ENCODE data around the gene ADAMTS7.
"Not testable (repeated sequence)": the region's sequence is repeated elsewhere in the genome, so short reads cannot be mapped to it uniquely, and the experiment has no call there.

The ADAMTS7 gene

GRCh38 chr15:78758486-78759200 is 52.6 kb downstream of the ADAMTS7 start:
- not testable (repeated sequence) for H3K9ac ChIP-seq (ENCODE audit: low read length in 2 of 2); H3K9me3 ChIP-seq (ENCODE audit: control insufficient read depth in 2 of 2, low read length in 2 of 2); H3K27ac ChIP-seq (ENCODE audit: low read length); H3K4me3 ChIP-seq (ENCODE audit: low read length in 2 of 2); H3K27me3 ChIP-seq (ENCODE audit: control insufficient read depth in 1 of 2, insufficient read depth in 2 of 2, low read length in 2 of 2); H3K36me3 ChIP-seq (ENCODE audit: control insufficient read depth in 2 of 2, insufficient read depth in 2 of 2, low read length in 2 of 2)
- peaks cover 28% of the 10 kb centered on the region for H3K4me1 ChIP-seq (ENCODE audit: control insufficient read depth, insufficient read depth, low read length)

- H3K9ac ChIP-seq (ENCODE audit: low read length in 2 of 2); H3K4me3 ChIP-seq (ENCODE audit: low read length in 2 of 2); H3K9me3 ChIP-seq (ENCODE audit: control insufficient read depth in 2 of 2, low read length in 2 of 2); H3K27ac ChIP-seq (ENCODE audit: low read length); H3K27me3 ChIP-seq (ENCODE audit: control insufficient read depth in 1 of 2, insufficient read depth in 2 of 2, low read length in 2 of 2); H3K36me3 ChIP-seq (ENCODE audit: control insufficient read depth in 2 of 2, insufficient read depth in 2 of 2, low read length in 2 of 2): not testable (repeated sequence)
- peaks cover 28% of the 10 kb centered on the region for H3K4me1 ChIP-seq (ENCODE audit: control insufficient read depth, insufficient read depth, low read length)
Measured at GRCh38 chr15:78758084-78758483, 53.2 kb downstream of the ADAMTS7 start.

GRCh38 chr15:78757636-78757905 is 53.7 kb downstream of the ADAMTS7 start:
- Histone ChIP-seq H3K36me3 (ENCODE audit: control insufficient read depth in 2 of 2, insufficient read depth in 2 of 2, low read length in 2 of 2) (no peaks in the 10 kb centered on the region), H3K27ac (ENCODE audit: low read length) (no peak overlapping the region), H3K9ac (ENCODE audit: low read length in 2 of 2) (no peak overlapping the region), H3K9me3 (ENCODE audit: control insufficient read depth in 2 of 2, low read length in 2 of 2) (no peaks in the 10 kb centered on the region), H3K4me3 (ENCODE audit: low read length in 2 of 2) (no peak overlapping the region), H3K4me1 (ENCODE audit: control insufficient read depth, insufficient read depth, low read length) (peaks cover 28% of the 10 kb centered on the region), H3K27me3 (ENCODE audit: control insufficient read depth in 1 of 2, insufficient read depth in 2 of 2, low read length in 2 of 2) (no peaks in the 10 kb centered on the region)

- not testable (repeated sequence) for H3K4me3 ChIP-seq (ENCODE audit: low read length in 2 of 2); H3K9ac ChIP-seq (ENCODE audit: low read length in 2 of 2); H3K27me3 ChIP-seq (ENCODE audit: control insufficient read depth in 1 of 2, insufficient read depth in 2 of 2, low read length in 2 of 2); H3K36me3 ChIP-seq (ENCODE audit: control insufficient read depth in 2 of 2, insufficient read depth in 2 of 2, low read length in 2 of 2); H3K9me3 ChIP-seq (ENCODE audit: control insufficient read depth in 2 of 2, low read length in 2 of 2)
- Histone ChIP-seq H3K4me1 (ENCODE audit: control insufficient read depth, insufficient read depth, low read length) (peaks cover 28% of the 10 kb centered on the region), H3K27ac (ENCODE audit: low read length) (peak overlapping the region; percentile 11)
Measured at GRCh38 chr15:78756781-78757635, 54.3 kb downstream of the ADAMTS7 start.

GRCh38 chr15:78755900-78756591 is 55.2 kb downstream of the ADAMTS7 start:
- H3K9ac ChIP-seq (ENCODE audit: low read length in 2 of 2); H3K27me3 ChIP-seq (ENCODE audit: control insufficient read depth in 1 of 2, insufficient read depth in 2 of 2, low read length in 2 of 2); H3K36me3 ChIP-seq (ENCODE audit: control insufficient read depth in 2 of 2, insufficient read depth in 2 of 2, low read length in 2 of 2); H3K9me3 ChIP-seq (ENCODE audit: control insufficient read depth in 2 of 2, low read length in 2 of 2); H3K27ac ChIP-seq (ENCODE audit: low read length); H3K4me3 ChIP-seq (ENCODE audit: low read length in 2 of 2): not testable (repeated sequence)
- H3K4me1 ChIP-seq (ENCODE audit: control insufficient read depth, insufficient read depth, low read length): peaks cover 23% of the 10 kb centered on the region

- H3K36me3 ChIP-seq (ENCODE audit: control insufficient read depth in 2 of 2, insufficient read depth in 2 of 2, low read length in 2 of 2); H3K27me3 ChIP-seq (ENCODE audit: control insufficient read depth in 1 of 2, insufficient read depth in 2 of 2, low read length in 2 of 2); H3K9me3 ChIP-seq (ENCODE audit: control insufficient read depth in 2 of 2, low read length in 2 of 2); H3K4me3 ChIP-seq (ENCODE audit: low read length in 2 of 2); H3K27ac ChIP-seq (ENCODE audit: low read length); H3K9ac ChIP-seq (ENCODE audit: low read length in 2 of 2): not testable (repeated sequence)
- peaks cover 28% of the 10 kb centered on the region for H3K4me1 ChIP-seq (ENCODE audit: control insufficient read depth, insufficient read depth, low read length)
Measured at GRCh38 chr15:78754637-78755280, 56.5 kb downstream of the ADAMTS7 start.

GRCh38 chr15:78753751-78754535 is 57.3 kb downstream of the ADAMTS7 start:
- not testable (repeated sequence) for H3K27ac ChIP-seq (ENCODE audit: low read length); H3K9ac ChIP-seq (ENCODE audit: low read length in 2 of 2); H3K27me3 ChIP-seq (ENCODE audit: control insufficient read depth in 1 of 2, insufficient read depth in 2 of 2, low read length in 2 of 2); H3K9me3 ChIP-seq (ENCODE audit: control insufficient read depth in 2 of 2, low read length in 2 of 2); H3K36me3 ChIP-seq (ENCODE audit: control insufficient read depth in 2 of 2, insufficient read depth in 2 of 2, low read length in 2 of 2); H3K4me3 ChIP-seq (ENCODE audit: low read length in 2 of 2)
- peaks cover 21% of the 10 kb centered on the region for H3K4me1 ChIP-seq (ENCODE audit: control insufficient read depth, insufficient read depth, low read length)

- H3K27ac ChIP-seq (ENCODE audit: low read length): not testable (repeated sequence)
Measured at GRCh38 chr15:78753359-78753659, 58.0 kb downstream of the ADAMTS7 start.

GRCh38 chr15:78752492-78753358 is 58.5 kb downstream of the ADAMTS7 start:
- H3K4me3 ChIP-seq (ENCODE audit: low read length in 2 of 2): no peak overlapping the region
- H3K9me3 ChIP-seq (ENCODE audit: control insufficient read depth in 2 of 2, low read length in 2 of 2): no peaks in the 10 kb centered on the region
- no peaks in the 10 kb centered on the region for H3K27me3 ChIP-seq (ENCODE audit: control insufficient read depth in 1 of 2, insufficient read depth in 2 of 2, low read length in 2 of 2)
- no peaks in the 10 kb centered on the region for H3K36me3 ChIP-seq (ENCODE audit: control insufficient read depth in 2 of 2, insufficient read depth in 2 of 2, low read length in 2 of 2)
- no peak overlapping the region for H3K27ac ChIP-seq (ENCODE audit: low read length)
- H3K4me1 ChIP-seq (ENCODE audit: control insufficient read depth, insufficient read depth, low read length): peaks cover 21% of the 10 kb centered on the region
- no peak overlapping the region for H3K9ac ChIP-seq (ENCODE audit: low read length in 2 of 2)

More at GRCh38 chr15:78753359-78753659, 58.0 kb downstream of the ADAMTS7 start:
- H3K36me3 ChIP-seq (ENCODE audit: control insufficient read depth in 2 of 2, insufficient read depth in 2 of 2, low read length in 2 of 2); H3K4me3 ChIP-seq (ENCODE audit: low read length in 2 of 2); H3K27me3 ChIP-seq (ENCODE audit: control insufficient read depth in 1 of 2, insufficient read depth in 2 of 2, low read length in 2 of 2); H3K9ac ChIP-seq (ENCODE audit: low read length in 2 of 2); H3K9me3 ChIP-seq (ENCODE audit: control insufficient read depth in 2 of 2, low read length in 2 of 2): not testable (repeated sequence)
- H3K4me1 ChIP-seq (ENCODE audit: control insufficient read depth, insufficient read depth, low read length): peaks cover 21% of the 10 kb centered on the region

GRCh38 chr15:78751602-78751979 is 59.7 kb downstream of the ADAMTS7 start:
- Histone ChIP-seq H3K36me3 (ENCODE audit: control insufficient read depth in 2 of 2, insufficient read depth in 2 of 2, low read length in 2 of 2) (no peaks in the 10 kb centered on the region), H3K27ac (ENCODE audit: low read length) (no peak overlapping the region), H3K9me3 (ENCODE audit: control insufficient read depth in 2 of 2, low read length in 2 of 2) (no peaks in the 10 kb centered on the region), H3K9ac (ENCODE audit: low read length in 2 of 2) (no peak overlapping the region), H3K4me3 (ENCODE audit: low read length in 2 of 2) (no peak overlapping the region), H3K27me3 (ENCODE audit: control insufficient read depth in 1 of 2, insufficient read depth in 2 of 2, low read length in 2 of 2) (no peaks in the 10 kb centered on the region), H3K4me1 (ENCODE audit: control insufficient read depth, insufficient read depth, low read length) (peaks cover 14% of the 10 kb centered on the region)
